CD14-positive monocyte (primary cell): ENCODE measurements around the gene GLCE. TPM values are rescaled to one million over a fixed set of nuclear protein-coding genes. Genes with fewer than 3 reads are reported as not detected.

Experiments used
- DNase-seq, 3 donors: peaks; one replicate each; pipeline ENCODE4 v3.0.0-alpha.2; 2011 to 2022
- H2AFZ ChIP-seq: 2 replicates; pipeline ENCODE4 v1.6.0; 2012; ENCODE audit warnings: mild to moderate bottlenecking, low read depth, low read length, inconsistent platforms; ENCODE audit not compliant: insufficient read depth, poor library complexity, severe bottlenecking
- H3K27ac ChIP-seq, 2 donors: 1 replicate in 1 of 2; 2 replicates in 1 of 2; pipeline ENCODE4 v1.5.1; 2012 to 2013; ENCODE audit warnings: low read length in 2 of 2, control low read depth in 1 of 2, inconsistent platforms in 1 of 2, low read depth in 1 of 2, mild to moderate bottlenecking in 1 of 2
- H3K27me3 ChIP-seq, 2 donors: one replicate each; pipeline versions ENCODE4 v1.6.0 to v1.6.1; 2011 to 2013; ENCODE audit warnings: low read length in 2 of 2; ENCODE audit not compliant: control insufficient read depth in 2 of 2, insufficient read depth in 2 of 2
- H3K36me3 ChIP-seq, 2 donors: replicated peaks in 1 of 2; 1 replicate in 1 of 2; 2 replicates in 1 of 2; pipeline versions ENCODE4 v1.5.1 to v1.6.1; 2012 to 2013; ENCODE audit warnings: low read length in 2 of 2, control low read depth in 1 of 2, inconsistent platforms in 1 of 2, mild to moderate bottlenecking in 1 of 2; ENCODE audit not compliant: insufficient read depth in 2 of 2, control insufficient read depth in 1 of 2
- H3K4me1 ChIP-seq, 2 donors: 1 replicate in 1 of 2; 2 replicates in 1 of 2; pipeline versions ENCODE4 v1.5.1 to v1.6.1; 2012 to 2013; ENCODE audit warnings: low read length in 2 of 2, control low read depth in 1 of 2, inconsistent platforms in 1 of 2, mild to moderate bottlenecking in 1 of 2, moderate library complexity in 1 of 2; ENCODE audit not compliant: insufficient read depth in 2 of 2, control insufficient read depth in 1 of 2
- H3K4me2 ChIP-seq: replicated peaks from 2 replicates; pipeline ENCODE3; 2012; ENCODE audit warnings: low read length, moderate library complexity, mild to moderate bottlenecking; ENCODE audit not compliant: poor library complexity, severe bottlenecking; ENCODE audit errors: extremely low read depth
- H3K4me3 ChIP-seq, 3 experiments: fragments of 200-600 bp in 1 of 3; sonication (generic) in 1 of 3; replicated peaks in 1 of 3; 1 replicate in 2 of 3; 2 replicates in 1 of 3; pipeline ENCODE4 v1.5.1; 2011 to 2013; ENCODE audit warnings: low read length in 3 of 3, mild to moderate bottlenecking in 3 of 3, control low read depth in 2 of 3, low read depth in 2 of 3, inconsistent platforms in 1 of 3, moderate library complexity in 1 of 3
- H3K79me2 ChIP-seq: 2 replicates; pipeline ENCODE4 v1.6.0; 2012; ENCODE audit warnings: mild to moderate bottlenecking, control low read depth, inconsistent platforms, low read length, moderate library complexity; ENCODE audit not compliant: insufficient read depth
- H3K9ac ChIP-seq: 2 replicates; pipeline ENCODE4 v1.6.0; 2017; ENCODE audit warnings: low read length, mild to moderate bottlenecking; ENCODE audit not compliant: insufficient read depth, poor library complexity, severe bottlenecking
- H3K9me3 ChIP-seq, 2 donors: replicated peaks in 1 of 2; 1 replicate in 1 of 2; 2 replicates in 1 of 2; pipeline versions ENCODE4 v1.5.1 to v1.6.1; 2012 to 2013; ENCODE audit warnings: low read length in 2 of 2, control low read depth in 1 of 2; ENCODE audit not compliant: control insufficient read depth in 1 of 2, insufficient read depth in 1 of 2
- H4K20me1 ChIP-seq: 2 replicates; pipeline ENCODE4 v1.6.0; 2012; ENCODE audit warnings: mild to moderate bottlenecking, low read length, control low read depth, moderate library complexity; ENCODE audit not compliant: insufficient read depth
- H3K27ac Mint-ChIP-seq, 7 donors: one replicate each; pipeline ENCODE4 v1.8.0; 2020; ENCODE audit warnings: mild to moderate bottlenecking in 7 of 7, mixed read lengths in 7 of 7, moderate library complexity in 6 of 7, inconsistent platforms in 2 of 7
- H3K27me3 Mint-ChIP-seq, 3 donors: one replicate each; pipeline ENCODE4 v1.8.0; 2021 to 2022; ENCODE audit warnings: low read depth in 3 of 3, mild to moderate bottlenecking in 3 of 3, mixed read lengths in 3 of 3, moderate library complexity in 3 of 3, inconsistent platforms in 1 of 3
- H3K36me3 Mint-ChIP-seq, 2 donors: one replicate each; pipeline ENCODE4 v1.8.0; 2020; ENCODE audit warnings: mixed read lengths in 2 of 2, inconsistent platforms in 1 of 2, mild to moderate bottlenecking in 1 of 2
- H3K4me1 Mint-ChIP-seq: one replicate; pipeline ENCODE4 v1.8.0; 2020; ENCODE audit warnings: mild to moderate bottlenecking, mixed read lengths
- H3K4me3 Mint-ChIP-seq, 2 donors: one replicate each; pipeline ENCODE4 v1.8.0; 2020; ENCODE audit warnings: mild to moderate bottlenecking in 2 of 2, mixed read lengths in 2 of 2, moderate library complexity in 1 of 2
- H3K9me3 Mint-ChIP-seq, 7 donors: one replicate each; pipeline ENCODE4 v1.8.0; 2020 to 2022; ENCODE audit warnings: mixed read lengths in 7 of 7, mild to moderate bottlenecking in 6 of 7, moderate library complexity in 6 of 7, inconsistent platforms in 2 of 7
- CTCF ChIP-seq: fragments of 200-600 bp; IDR thresholded peaks from one replicate; pipeline ENCODE4 v1.8.0; 2022; ENCODE audit warnings: antibody characterized with exemption, mild to moderate bottlenecking
- WGBS: methylation state at CpG from one replicate; pipeline ENCODE4 v1.1.5; 2013; ENCODE audit warnings: missing lambda C conversion rate; ENCODE audit not compliant: insufficient coverage; 5-methylcytosine and 5-hydroxymethylcytosine counted together
- intact Hi-C, 2 donors: fragments of 100-400 bp; cut with micrococcal nuclease; formaldehyde crosslinking; loops; one replicate each; pipeline versions ENCODE4 v1.15.0 to v1.15.1; 2023
- polyA plus RNA-seq, 3 donors: library from polyadenylated mRNA; depleted of rRNA in 1 of 3; unstranded in 2 of 3; stranded (reverse) in 1 of 3; fragments of 300-500 nt in 2 of 3; fragments of >200 nt in 1 of 3; fragmentation: Illumina TruSeq in 2 of 3; gene quantifications; 1 replicate in 2 of 3; 2 replicates in 1 of 3; pipeline ENCODE4 v1.2.3, GENCODE V29; 2012 to 2021

GLCE gene
- polyA plus RNA-seq, 3 donors = 11.0 to 24.3 (median 24.0) TPM

- Histone ChIP-seq H3K4me2 (no peak overlapping the region), H3K36me3 (no peaks in the 10 kb centered on the region), H3K4me1 (no peaks in the 10 kb centered on the region), H2AFZ (no peak overlapping the region), H3K4me3 (no peak overlapping the region), H3K27ac (no peak overlapping the region), H3K79me2 (no peaks in the 10 kb centered on the region), H3K9ac (no peak overlapping the region), H3K27me3 (peaks cover 5 to 8% of the 10 kb centered on the region in 2 donors), H4K20me1 (no peaks in the 10 kb centered on the region), H3K9me3 (no peaks in the 10 kb centered on the region)
- no peak for TF ChIP-seq CTCF
- H3K27ac Mint-ChIP-seq = no peak overlapping the region
- peaks cover 11 to 13% (median 11%) of the 10 kb centered on the region in 3 donors for H3K27me3 Mint-ChIP-seq
- no peak overlapping the region for H3K4me3 Mint-ChIP-seq
- DNase-seq = no peak
- no peaks in the 10 kb centered on the region for H3K36me3 Mint-ChIP-seq
- intact Hi-C loops = no loop called here
- H3K4me1 Mint-ChIP-seq = peaks cover 4% of the 10 kb centered on the region
- peaks cover 0 to 2% (median 0%) of the 10 kb centered on the region in 7 donors for H3K9me3 Mint-ChIP-seq
Measured at GRCh38 chr15:69154078-69154477, 6.4 kb upstream of the GLCE start.

GRCh38 chr15:69154684-69155083, 5.8 kb upstream of the GLCE start:
- peaks cover 5 to 8% of the 10 kb centered on the region in 2 donors for H3K27me3 ChIP-seq
- no peak overlapping the region for H2AFZ ChIP-seq
- no peak overlapping the region for H3K4me3 ChIP-seq
- Mint-ChIP-seq H3K4me1 (peaks cover 4% of the 10 kb centered on the region), H3K4me3 (no peak overlapping the region), H3K27me3 (peaks cover 10 to 13% (median 11%) of the 10 kb centered on the region in 3 donors), H3K36me3 (no peaks in the 10 kb centered on the region), H3K27ac (peak overlapping the region in 1 of 7 donors; percentile 8), H3K9me3 (peaks cover 0 to 2% (median 0%) of the 10 kb centered on the region in 7 donors)
- H4K20me1 ChIP-seq = no peaks in the 10 kb centered on the region
- DNase-seq = no peak
- no peaks in the 10 kb centered on the region for H3K79me2 ChIP-seq
- no CpG with 5 or more reads among the region's 4 CpGs for WGBS
- no peaks in the 10 kb centered on the region for H3K9me3 ChIP-seq
- no peak overlapping the region for H3K4me2 ChIP-seq
- no peaks in the 10 kb centered on the region for H3K36me3 ChIP-seq
- intact Hi-C loops = no loop called here
- no peak for TF ChIP-seq CTCF
- peaks cover under 1% of the 10 kb centered on the region in 2 donors for H3K4me1 ChIP-seq
- no peak overlapping the region for H3K9ac ChIP-seq
- no peak overlapping the region for H3K27ac ChIP-seq
